ENCODE measurements around the gene KRT86.
"Not testable (repeated sequence)": the region's sequence is repeated elsewhere in the genome, so short reads cannot be mapped to it uniquely, and the experiment has no call there.

KRT86 gene

GRCh38 chr12:52327830-52328500 lies 53.5 kb downstream of the KRT86 start:
- FAIRE-seq (no peak), DNase-seq (ENCODE audit: insufficient read length, low spot score) (no peak)

- no peak for FAIRE-seq
- DNase-seq (ENCODE audit: insufficient read length, low spot score), result no peak
These were observed 56.6 kb downstream of the KRT86 start for GRCh38 chr12:52331039-52331438.

- no peak for FAIRE-seq
- no peak for DNase-seq (ENCODE audit: insufficient read length, low spot score)
These were observed 57.4 kb downstream of the KRT86 start for GRCh38 chr12:52331833-52332232.

DNA sequence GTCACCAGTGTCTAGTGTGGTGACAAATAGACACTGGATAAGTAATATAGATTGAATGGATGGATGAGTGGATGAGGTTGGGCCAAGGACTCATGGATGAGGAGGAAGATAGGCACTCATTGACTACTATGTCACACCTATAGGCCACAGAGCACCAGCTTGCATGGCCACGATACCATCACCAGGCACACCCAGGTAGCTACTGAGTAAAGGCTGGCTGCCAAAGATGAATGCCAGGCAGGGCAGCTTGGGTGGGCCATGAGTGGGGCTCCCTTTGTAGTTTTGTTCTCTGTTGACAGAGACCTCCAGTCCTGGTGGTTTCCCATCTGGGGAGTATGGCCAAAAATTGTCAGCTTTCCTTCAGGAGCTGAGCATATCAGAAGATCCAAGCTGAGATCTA lies 57.9 kb downstream of the KRT86 start:
- DNase-seq (ENCODE audit: insufficient read length, low spot score), result no peak
- FAIRE-seq, result no peak

GRCh38 chr12:52333321-52333720 lies 58.9 kb downstream of the KRT86 start:
- no peak for DNase-seq (ENCODE audit: insufficient read length, low spot score)
- FAIRE-seq, result no peak

- no peak for DNase-seq (ENCODE audit: insufficient read length, low spot score)
- FAIRE-seq, result no peak
These were observed 59.7 kb downstream of the KRT86 start for GRCh38 chr12:52334185-52334584.

DNA sequence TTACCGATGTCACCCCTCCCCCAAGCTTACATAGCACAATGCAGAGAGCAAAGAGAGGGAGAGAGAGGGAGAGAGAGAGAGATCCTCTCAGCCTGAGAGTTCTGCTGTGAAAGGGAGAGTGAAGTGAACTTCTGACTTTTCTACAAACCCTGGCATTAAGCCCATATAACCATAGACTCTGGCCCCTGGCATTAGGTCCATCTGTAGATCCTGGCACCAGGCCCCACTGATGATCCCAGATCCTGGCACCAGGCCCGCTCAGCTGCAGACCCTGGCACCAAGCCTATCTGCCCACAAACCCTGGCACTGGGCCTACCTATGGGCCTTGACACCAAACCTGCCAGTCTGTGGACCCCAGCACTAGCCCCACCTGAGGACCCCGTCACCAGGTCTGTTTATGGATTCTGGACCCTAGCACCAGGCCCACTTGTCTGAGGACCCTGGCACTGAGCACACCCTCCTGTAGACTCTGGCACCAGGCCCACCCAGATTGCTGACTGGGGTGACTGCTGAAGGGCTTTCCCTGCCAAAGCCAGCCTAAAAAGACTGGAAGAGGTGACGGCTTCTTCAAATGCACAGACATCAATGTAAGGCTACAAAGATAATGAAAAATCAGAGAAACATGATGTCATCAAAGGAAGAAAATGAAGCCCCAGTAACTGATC lies 61.3 kb downstream of the KRT86 start:
- DNase-seq (ENCODE audit: insufficient read length, low spot score), result no peak

GRCh38 chr12:52336641-52337040 lies 62.2 kb downstream of the KRT86 start:
- DNase-seq (ENCODE audit: insufficient read length, low spot score) (no peak), FAIRE-seq (no peak)

More for the DNA sequence above, 61.3 kb downstream of the KRT86 start:
- no peak for FAIRE-seq

DNA sequence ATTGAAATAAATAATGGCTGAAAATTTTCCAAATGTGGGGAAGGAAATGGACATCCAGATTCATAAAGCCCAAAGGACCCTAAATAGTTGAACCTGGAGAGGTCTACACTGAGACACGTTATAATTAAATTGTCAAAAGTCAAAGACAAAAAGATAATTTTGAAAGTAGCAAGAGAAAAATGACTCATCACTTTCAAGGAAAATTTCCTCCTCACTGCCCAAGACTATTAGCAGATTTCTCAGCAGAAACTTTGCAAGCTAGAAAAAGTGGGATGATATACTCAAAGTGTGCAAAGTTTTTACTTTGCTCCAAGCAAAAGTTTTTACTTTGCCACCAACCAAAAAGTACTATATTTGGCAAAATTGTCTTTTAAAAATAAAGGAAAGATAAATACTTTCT lies 62.6 kb downstream of the KRT86 start:
- FAIRE-seq (no peak), DNase-seq (ENCODE audit: insufficient read length, low spot score) (no peak)

GRCh38 chr12:52338241-52338960 lies 64.0 kb downstream of the KRT86 start:
- DNase-seq (ENCODE audit: insufficient read length, low spot score) (no peak), FAIRE-seq (no peak)

DNA sequence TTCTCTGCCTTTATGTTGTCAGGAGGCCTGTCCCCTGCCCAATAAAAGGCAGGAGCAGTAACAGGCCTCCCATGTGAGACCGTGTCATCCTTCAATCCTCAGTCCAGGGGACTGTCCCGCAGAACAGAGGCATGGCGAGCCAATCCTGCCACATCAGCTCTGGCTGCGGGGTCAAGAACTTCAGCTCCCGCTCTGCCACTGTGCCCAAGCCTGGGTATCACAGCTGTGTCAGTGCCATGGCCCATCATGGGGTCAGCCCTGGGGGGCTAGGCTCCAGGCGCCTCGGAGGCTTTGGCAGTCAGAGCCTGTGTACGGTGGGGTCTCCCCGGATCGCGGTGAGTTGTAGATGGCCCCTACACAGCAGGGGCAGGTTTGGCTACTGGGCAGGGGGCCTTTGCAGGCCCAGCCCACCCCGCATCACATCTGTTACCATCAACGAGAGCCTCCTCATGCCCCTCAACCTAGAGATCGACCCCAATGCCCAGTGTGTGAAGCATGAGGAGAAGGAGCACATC lies 66.7 kb downstream of the KRT86 start:
- no peak for DNase-seq (ENCODE audit: insufficient read length, low spot score)
- FAIRE-seq, result no peak

- FAIRE-seq, result no peak
These were observed 68.5 kb downstream of the KRT86 start for GRCh38 chr12:52342781-52343490.

DNA sequence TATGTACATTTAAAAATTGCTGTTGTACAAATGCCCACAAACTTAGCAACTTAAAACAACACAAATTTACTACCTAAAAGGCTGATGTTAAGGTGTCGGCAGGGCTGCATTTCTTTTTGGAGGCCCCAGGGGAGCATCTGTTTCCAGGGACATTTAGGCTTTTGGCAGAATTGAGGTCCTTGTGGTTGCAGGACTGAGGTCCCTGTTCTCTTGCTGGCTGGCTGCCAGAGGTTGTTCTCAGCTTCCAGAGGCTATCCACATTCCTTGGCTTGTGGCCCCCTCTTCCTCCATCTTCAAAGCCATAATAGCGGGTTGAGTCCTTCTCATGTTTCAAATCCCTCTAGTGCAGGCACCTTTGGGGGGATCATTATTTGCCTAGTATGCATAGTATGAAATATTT lies 69.1 kb downstream of the KRT86 start:
- DNase-seq (ENCODE audit: insufficient read length, low spot score) (no peak), FAIRE-seq (no peak)

More at GRCh38 chr12:52342781-52343490, 68.5 kb downstream of the KRT86 start:
- no peak for DNase-seq (ENCODE audit: insufficient read length, low spot score)

DNA sequence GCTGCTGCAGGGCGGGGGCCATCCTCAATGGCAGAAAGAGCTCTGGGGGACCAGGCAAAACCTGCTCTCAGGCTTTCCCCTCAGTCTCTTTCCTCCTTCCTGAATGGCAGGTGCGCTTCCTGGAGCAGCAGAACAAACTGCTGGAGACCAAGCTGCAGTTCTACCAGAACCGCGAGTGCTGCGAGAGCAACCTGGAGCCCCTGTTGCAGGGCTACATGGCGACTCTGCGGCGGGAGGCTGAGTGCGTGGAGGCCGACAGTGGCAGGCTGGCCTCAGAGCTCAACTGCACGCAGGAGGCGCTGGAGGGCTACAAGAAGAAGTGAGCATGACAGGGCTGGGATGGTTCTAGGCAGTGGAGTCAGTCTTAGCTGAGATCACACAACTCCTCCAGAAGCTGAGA lies 69.7 kb downstream of the KRT86 start:
- DNase-seq (ENCODE audit: insufficient read length, low spot score) (no peak), FAIRE-seq (no peak)

GRCh38 chr12:52345041-52345440 lies 70.6 kb downstream of the KRT86 start:
- not testable (repeated sequence) for FAIRE-seq; DNase-seq (ENCODE audit: insufficient read length, low spot score)

DNA sequence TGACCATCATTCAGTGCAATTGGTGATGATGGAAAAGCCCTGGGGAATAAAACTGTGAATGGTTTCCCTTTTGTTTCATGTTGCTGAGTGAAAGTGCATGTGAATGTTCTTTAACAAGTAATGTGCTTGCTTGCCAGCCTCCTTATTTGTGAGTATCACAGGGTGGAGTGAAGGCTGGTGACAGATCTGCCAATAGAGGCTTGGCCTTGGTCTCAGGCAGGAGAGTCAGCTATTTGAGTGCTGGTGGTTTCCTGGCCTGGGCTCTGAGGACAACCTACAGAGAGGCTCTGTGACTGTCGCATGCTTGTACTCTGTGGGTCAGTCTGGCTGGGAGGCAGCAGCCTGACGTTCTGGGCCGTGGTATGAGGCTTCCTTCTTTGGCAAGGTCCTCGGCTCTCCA lies 72.1 kb downstream of the KRT86 start:
- DNase-seq (ENCODE audit: insufficient read length, low spot score) (no peak), FAIRE-seq (no peak)

DNA sequence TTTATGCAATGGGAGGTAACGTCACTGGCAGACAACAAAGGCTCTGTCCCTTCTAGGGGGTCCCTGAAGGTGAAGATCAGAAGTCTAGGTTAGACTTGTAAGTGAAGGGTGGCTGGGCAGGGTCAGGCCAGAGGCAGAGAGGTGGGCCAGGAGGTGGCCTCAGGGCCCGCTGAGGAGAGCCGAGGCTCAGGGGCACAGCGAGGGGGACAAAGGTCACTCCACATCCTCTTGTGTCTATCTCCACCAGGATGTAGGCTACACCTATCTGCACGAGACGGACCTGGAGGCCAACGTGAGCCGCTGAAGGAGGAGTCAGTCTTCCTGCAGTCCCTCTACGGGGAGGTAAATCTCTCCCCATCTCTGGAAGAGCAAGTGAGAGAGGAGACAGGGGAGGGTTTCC lies 72.6 kb downstream of the KRT86 start:
- DNase-seq (ENCODE audit: insufficient read length, low spot score), result no peak
- FAIRE-seq, result no peak

GRCh38 chr12:52347551-52348510 lies 73.4 kb downstream of the KRT86 start:
- no peak for FAIRE-seq
- DNase-seq (ENCODE audit: insufficient read length, low spot score), result no peak

DNA sequence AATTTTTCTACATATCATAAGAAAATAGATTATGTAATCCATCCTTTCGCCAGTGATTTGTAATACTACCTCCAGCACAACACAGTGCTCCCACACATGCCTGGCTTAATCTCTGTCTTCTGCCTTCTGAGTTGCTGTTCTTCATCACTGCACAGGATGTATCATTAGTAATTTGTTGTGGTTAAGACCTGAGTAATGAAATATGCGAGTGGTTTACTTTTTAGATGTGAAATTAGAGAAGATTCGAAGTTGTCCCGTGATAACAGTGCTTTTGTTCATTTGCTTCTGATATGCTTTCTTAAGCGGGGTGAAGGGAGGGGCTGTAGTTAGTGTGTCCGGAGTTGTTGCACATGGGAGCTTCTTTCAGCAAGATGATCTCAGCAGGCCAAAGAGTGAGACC lies 74.8 kb downstream of the KRT86 start:
- FAIRE-seq (no peak), DNase-seq (ENCODE audit: insufficient read length, low spot score) (no peak)

All from GM19239 (cell line).